ENCODE data around the gene FAM163B.

FAM163B gene

DNA sequence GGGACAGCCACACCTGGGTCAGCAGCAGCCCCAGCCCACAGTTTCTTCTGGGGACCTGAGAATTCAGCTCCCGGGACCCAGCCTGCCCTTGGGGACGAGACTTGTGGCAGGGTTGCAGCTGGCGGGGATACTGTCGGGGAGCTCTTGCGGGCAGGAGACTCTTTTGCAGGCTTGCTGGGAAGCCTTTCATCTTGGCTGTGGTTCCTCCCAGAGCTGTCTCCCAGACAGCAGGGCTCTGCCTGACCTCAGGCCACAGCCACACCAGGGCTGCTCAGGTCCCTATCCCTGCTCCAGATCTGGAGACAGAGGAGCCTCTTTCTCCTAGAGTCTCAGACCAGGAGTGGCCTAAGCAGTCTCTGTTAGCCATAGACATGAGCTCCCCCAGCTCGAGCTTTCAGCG, 79.7 kb downstream of the FAM163B start:
- no peak for DNase-seq (ENCODE audit: low read depth in 1 of 2, low spot score in 1 of 2)

DNA sequence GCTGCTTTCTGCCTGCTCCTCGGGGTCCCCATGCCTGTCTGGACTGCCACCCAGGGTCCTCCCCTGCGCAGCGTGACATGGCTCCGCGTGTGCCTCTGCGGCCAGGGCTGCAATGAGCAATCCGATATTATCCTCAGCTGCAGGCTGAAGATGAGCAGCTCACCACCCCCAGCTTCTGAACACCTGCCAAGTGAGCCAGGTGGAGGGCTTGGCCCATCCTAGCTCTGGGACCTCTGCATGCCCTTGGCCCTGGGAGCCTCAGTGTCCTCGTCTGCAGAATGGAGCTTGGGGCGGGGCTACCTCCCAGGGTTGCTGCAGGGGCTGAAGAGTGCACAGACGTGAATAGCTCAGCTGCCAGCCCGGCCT, 80.3 kb downstream of the FAM163B start:
- DNase-seq (ENCODE audit: low read depth in 1 of 2, low spot score in 1 of 2), result no peak

DNA sequence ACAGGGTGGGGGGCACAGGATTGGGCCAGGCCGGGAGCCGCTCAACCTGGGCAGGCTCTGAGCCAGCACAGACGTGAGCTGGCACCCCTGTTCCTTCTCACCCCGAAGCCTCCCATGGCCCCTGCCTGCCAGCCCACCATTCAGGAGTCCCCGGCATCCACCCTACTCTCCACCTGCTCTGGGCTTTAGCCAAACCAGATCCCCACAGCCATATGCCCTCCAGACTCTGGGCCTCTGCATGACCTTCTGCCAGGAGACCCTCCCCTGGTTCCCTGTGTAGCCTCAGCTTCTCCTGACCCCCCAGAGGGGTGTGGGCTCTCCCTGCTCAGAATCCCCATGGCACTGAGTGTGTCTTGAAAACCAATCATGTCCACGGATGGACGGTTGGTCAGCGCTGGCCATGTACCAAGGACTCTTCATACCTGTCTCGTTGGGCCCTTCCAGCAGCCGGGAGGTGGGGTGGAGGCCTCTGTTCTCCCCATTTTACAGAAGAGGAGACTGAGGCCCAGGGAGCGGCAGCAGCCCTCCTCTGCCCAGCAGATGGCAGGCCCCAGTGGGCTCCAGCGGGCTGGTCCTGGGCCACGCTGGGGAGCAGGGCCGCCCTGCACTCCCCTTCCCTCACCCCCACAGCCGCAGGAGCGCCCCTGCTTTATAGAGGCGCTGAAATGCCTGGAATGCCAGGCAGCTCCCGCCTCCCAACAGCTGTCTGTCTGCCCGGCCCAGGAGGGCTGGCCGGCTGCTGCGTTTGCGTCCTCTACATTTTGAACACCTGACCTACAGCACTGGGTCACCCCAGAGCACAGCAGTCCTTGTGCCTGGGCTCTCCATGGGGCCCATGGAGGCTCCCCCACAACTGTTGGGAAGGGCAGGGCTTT, 81.0 kb downstream of the FAM163B start:
- DNase-seq (ENCODE audit: low read depth in 1 of 2, low spot score in 1 of 2), result no peak

DNA sequence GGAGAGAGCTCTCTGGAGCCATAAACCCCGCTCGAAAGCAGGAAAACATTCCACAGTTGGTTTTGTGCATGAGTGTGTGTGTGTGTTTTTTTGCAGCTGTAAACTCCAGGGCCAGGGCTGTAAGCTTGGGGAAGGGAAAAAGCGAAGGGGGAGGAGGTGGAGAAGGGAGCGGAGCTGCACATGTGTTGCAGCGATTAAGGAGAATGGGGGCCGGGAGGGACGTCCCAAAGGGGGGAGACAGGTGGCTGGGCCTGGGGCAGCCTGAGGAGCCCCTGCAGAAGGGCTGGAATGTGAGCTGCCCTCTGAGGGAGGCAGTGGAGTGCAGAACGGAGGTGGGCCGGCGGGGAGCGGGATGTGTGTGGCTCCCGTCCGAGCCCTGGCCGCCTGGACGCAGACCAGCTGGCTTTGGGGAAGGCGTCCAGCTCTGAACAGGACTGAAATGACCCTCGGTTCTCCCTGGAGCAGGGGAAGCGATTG, 81.7 kb downstream of the FAM163B start:
- no peak for DNase-seq (ENCODE audit: low read depth in 1 of 2, low spot score in 1 of 2)
